ENCODE data around the gene LY9. TPM values are rescaled to one million over a fixed set of nuclear protein-coding genes. Genes with fewer than 3 reads are reported as not detected.
A peak's percentile ranks its signal among the peaks of the same experiment; 100 is the strongest.

Gene LY9
- total RNA-seq, 4 donors from 2014 or later, result 0.40 to 9.4 (median 1.8) TPM

- Histone ChIP-seq H3K36me3 (no peaks in the 10 kb centered on the region), H3K27ac (no peak overlapping the region)
These were observed 59.4 kb downstream of the LY9 start for GRCh38 chr1:160855181-160855981.

DNA sequence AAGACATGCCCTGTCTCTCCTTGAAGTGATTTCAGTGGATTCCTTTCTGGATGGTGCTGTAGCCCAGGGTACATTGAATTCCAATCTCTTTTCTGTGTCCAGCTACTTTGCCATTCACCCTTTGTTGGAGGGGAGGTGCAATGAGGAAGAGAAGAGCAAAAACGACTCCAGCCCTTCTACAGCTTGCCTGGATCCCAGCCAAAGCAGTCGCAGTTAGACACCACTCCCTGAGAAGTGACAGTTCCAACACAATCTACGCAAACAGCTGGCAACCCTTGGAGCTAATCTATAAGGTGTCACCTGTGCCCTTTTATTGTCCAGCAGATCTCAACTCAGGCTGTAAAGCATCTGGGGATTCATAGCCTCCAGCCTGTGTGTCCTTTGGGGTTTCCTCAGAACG is 62.1 kb downstream of the LY9 start:
- Histone ChIP-seq H3K36me3 (no peaks in the 10 kb centered on the region), H3K27ac (peak overlapping the region in 3 of 4 donors; percentile 53 to 66 (median 65)), H3K4me3 (no peak overlapping the region), H3K27me3 (no peaks in the 10 kb centered on the region), H3K9me3 (no peaks in the 10 kb centered on the region), H3K4me1 (peaks cover 0 to 23% (median 9%) of the 10 kb centered on the region in 4 donors)
- intact Hi-C loops (cut with DNase I; ENCODE audit: low total_unique reads), result no loop called here
- peak; percentile 86 for DNase-seq
- TF ChIP-seq EP300 (IDR thresholded peaks at IDR 0.05; ENCODE audit: low read depth) (peak; percentile 24), CTCF (IDR thresholded peaks at IDR 0.05) (no peak), POLR2AphosphoS5 (IDR thresholded peaks at IDR 0.05) (peak; percentile 31 to 72 (median 53)), POLR2A (IDR thresholded peaks at IDR 0.05) (no peak)
- in situ Hi-C loops (cut with MboI; ENCODE audit: low pct_ligation_motif_present in 1 of 4, low pct_unique_long_range_greater_than_20kb in 1 of 4, low sequenced_read_pairs in 3 of 4), result no loop called here
- 29% methylated on average over 4 of the region's 4 CpGs; no CpG with 5 or more reads in 1 of the 2 donors for WGBS, 2 donors (ENCODE audit: low coverage in 1 of 2)

More at GRCh38 chr1:160855181-160855981, 59.4 kb downstream of the LY9 start:
- Histone ChIP-seq H3K9me3 (no peaks in the 10 kb centered on the region), H3K27me3 (no peaks in the 10 kb centered on the region), H3K4me3 (no peak overlapping the region), H3K4me1 (peaks cover 0 to 28% (median 12%) of the 10 kb centered on the region in 4 donors)
- WGBS, 2 donors (ENCODE audit: low coverage in 1 of 2), result 65 to 69% methylated on average over 4 to 9 of the region's 9 CpGs
- TF ChIP-seq CTCF (IDR thresholded peaks at IDR 0.05) (no peak), POLR2AphosphoS5 (IDR thresholded peaks at IDR 0.05) (no peak), EP300 (IDR thresholded peaks at IDR 0.05; ENCODE audit: low read depth) (no peak), POLR2A (IDR thresholded peaks at IDR 0.05) (no peak)
- DNase-seq, result no peak
- intact Hi-C loops (cut with DNase I; ENCODE audit: low total_unique reads), result no loop called here
- in situ Hi-C loops (cut with MboI; ENCODE audit: low pct_ligation_motif_present in 1 of 4, low pct_unique_long_range_greater_than_20kb in 1 of 4, low sequenced_read_pairs in 3 of 4), result no loop called here

GRCh38 chr1:160858507-160858906 is 62.5 kb downstream of the LY9 start:
- H3K27me3 ChIP-seq, result no peaks in the 10 kb centered on the region
- 61 to 62% methylated on average over 3 of the region's 3 CpGs for WGBS, 2 donors (ENCODE audit: low coverage in 1 of 2)
- no peaks in the 10 kb centered on the region for H3K36me3 ChIP-seq
- intact Hi-C loops (cut with DNase I; ENCODE audit: low total_unique reads), result no loop called here
- TF ChIP-seq POLR2A (IDR thresholded peaks at IDR 0.05), result no peak
- no peak for TF ChIP-seq EP300 (IDR thresholded peaks at IDR 0.05; ENCODE audit: low read depth)
- TF ChIP-seq CTCF (IDR thresholded peaks at IDR 0.05), result no peak
- no peak for TF ChIP-seq POLR2AphosphoS5 (IDR thresholded peaks at IDR 0.05)
- in situ Hi-C loops (cut with MboI; ENCODE audit: low pct_ligation_motif_present in 1 of 4, low pct_unique_long_range_greater_than_20kb in 1 of 4, low sequenced_read_pairs in 3 of 4), result no loop called here
- peak; percentile 33 for DNase-seq
- H3K27ac ChIP-seq, result peak overlapping the region in 3 of 4 donors; percentile 14 to 66 (median 53)
- H3K4me3 ChIP-seq, result no peak overlapping the region
- H3K9me3 ChIP-seq, result no peaks in the 10 kb centered on the region
- H3K4me1 ChIP-seq, result peaks cover 0 to 23% (median 9%) of the 10 kb centered on the region in 4 donors

GRCh38 chr1:160859166-160859565 is 63.2 kb downstream of the LY9 start:
- in situ Hi-C loops (cut with MboI; ENCODE audit: low pct_ligation_motif_present in 1 of 4, low pct_unique_long_range_greater_than_20kb in 1 of 4, low sequenced_read_pairs in 3 of 4), result no loop called here
- 74 to 80% methylated on average over 5 of the region's 5 CpGs for whole genome bisulfite sequencing, 2 donors (ENCODE audit: low coverage in 1 of 2)
- H3K9me3 ChIP-seq, result no peaks in the 10 kb centered on the region

More at GRCh38 chr1:160859166-160859565, 63.2 kb downstream of the LY9 start:
- DNase-seq, result no peak
- no peak overlapping the region for H3K4me3 ChIP-seq
- no peaks in the 10 kb centered on the region for H3K36me3 ChIP-seq
- peaks cover 0 to 23% (median 9%) of the 10 kb centered on the region in 4 donors for H3K4me1 ChIP-seq
- TF ChIP-seq POLR2A (IDR thresholded peaks at IDR 0.05), result no peak
- no peak for TF ChIP-seq CTCF (IDR thresholded peaks at IDR 0.05)
- TF ChIP-seq POLR2AphosphoS5 (IDR thresholded peaks at IDR 0.05), result no peak
- no peak for TF ChIP-seq EP300 (IDR thresholded peaks at IDR 0.05; ENCODE audit: low read depth)
- no peaks in the 10 kb centered on the region for H3K27me3 ChIP-seq
- intact Hi-C loops (cut with DNase I; ENCODE audit: low total_unique reads), result no loop called here
- H3K27ac ChIP-seq, result peak overlapping the region in 3 of 4 donors; percentile 14 to 66 (median 53)
